A673 (cell line): ENCODE measurements around the gene SLX1A.
"Not testable (repeated sequence)": the region's sequence is repeated elsewhere in the genome, so short reads cannot be mapped to it uniquely, and the experiment has no call there.

Experiments used
- EZH2 ChIP-seq: fragments of 200-600 bp; sonication (generic); IDR thresholded peaks from 2 replicates; pipeline ENCODE4 v1.6.1; 2017; ENCODE audit warnings: borderline replicate concordance, low read depth, mild to moderate bottlenecking, mixed read lengths, antibody characterized with exemption, low read length; ENCODE audit not compliant: poor library complexity, severe bottlenecking
- TF ChIP-seq, protein P1 (sequence below): fragments of 300-800, 200-600 bp; sonication (generic); conservative IDR thresholded peaks from 2 replicates; pipeline ENCODE4 v1.5.1; 2017; ENCODE audit warnings: low read depth, mild to moderate bottlenecking, antibody characterized with exemption, low read length, moderate library complexity, mixed read lengths

- TF ChIP-seq, protein P1, sequence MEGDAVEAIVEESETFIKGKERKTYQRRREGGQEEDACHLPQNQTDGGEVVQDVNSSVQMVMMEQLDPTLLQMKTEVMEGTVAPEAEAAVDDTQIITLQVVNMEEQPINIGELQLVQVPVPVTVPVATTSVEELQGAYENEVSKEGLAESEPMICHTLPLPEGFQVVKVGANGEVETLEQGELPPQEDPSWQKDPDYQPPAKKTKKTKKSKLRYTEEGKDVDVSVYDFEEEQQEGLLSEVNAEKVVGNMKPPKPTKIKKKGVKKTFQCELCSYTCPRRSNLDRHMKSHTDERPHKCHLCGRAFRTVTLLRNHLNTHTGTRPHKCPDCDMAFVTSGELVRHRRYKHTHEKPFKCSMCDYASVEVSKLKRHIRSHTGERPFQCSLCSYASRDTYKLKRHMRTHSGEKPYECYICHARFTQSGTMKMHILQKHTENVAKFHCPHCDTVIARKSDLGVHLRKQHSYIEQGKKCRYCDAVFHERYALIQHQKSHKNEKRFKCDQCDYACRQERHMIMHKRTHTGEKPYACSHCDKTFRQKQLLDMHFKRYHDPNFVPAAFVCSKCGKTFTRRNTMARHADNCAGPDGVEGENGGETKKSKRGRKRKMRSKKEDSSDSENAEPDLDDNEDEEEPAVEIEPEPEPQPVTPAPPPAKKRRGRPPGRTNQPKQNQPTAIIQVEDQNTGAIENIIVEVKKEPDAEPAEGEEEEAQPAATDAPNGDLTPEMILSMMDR: not testable (repeated sequence)
- TF ChIP-seq EZH2: not testable (repeated sequence)
These were observed at the start of gene SLX1A, which contains the start of gene BOLA2B for GRCh38 chr16:30193615-30194014.
